SK-N-SH (cell line): ENCODE measurements around the gene ITM2B. TPM values are rescaled to one million over a fixed set of nuclear protein-coding genes. Genes with fewer than 3 reads are reported as not detected.

ENCODE experiments used
- CTCF ChIA-PET: fragments of 300-600, 350-600 bp; formaldehyde crosslinking; extraction: SDS; loops from one replicate; lab custom pipeline; 2021; lab: Yijun Ruan, JAX
- POLR2A ChIA-PET: fragments of 350-600 bp; sonication (Branson Sonifier 250); formaldehyde crosslinking; extraction: SDS; loops from one replicate; lab custom pipeline; 2020; ENCODE audit warnings: antibody characterized with exemption, inconsistent platforms; lab: Yijun Ruan, JAX
- DNase-seq: peaks from one replicate; pipeline ENCODE4 v3.0.0; 2012
- H2AFZ ChIP-seq: fragments of 200-600 bp; sonication (generic); 2 replicates; pipeline ENCODE4 v1.8.1; 2016; ENCODE audit warnings: antibody characterized with exemption, mild to moderate bottlenecking, low read depth
- H3F3A ChIP-seq: fragments of 200-600 bp; sonication (generic); replicated peaks from 2 replicates; pipeline ENCODE3; 2016; ENCODE audit warnings: antibody characterized with exemption, mild to moderate bottlenecking; ENCODE audit not compliant: insufficient read depth
- H3K27ac ChIP-seq, 2 experiments: fragments of 200-500 bp in 1 of 2; fragments of 200-600 bp in 1 of 2; sonication (Bioruptor generic) in 1 of 2; sonication (generic), shearing (Covaris generic) in 1 of 2; 2 replicates each; pipeline versions ENCODE4 v1.5.1 to v1.6.1; 2014 to 2016; ENCODE audit warnings: low read depth in 2 of 2, inconsistent platforms in 1 of 2, low read length in 1 of 2, mild to moderate bottlenecking in 1 of 2, mixed read lengths in 1 of 2
- H3K27me3 ChIP-seq: fragments of 200-600 bp; sonication (generic), shearing (Covaris generic); 2 replicates; pipeline ENCODE4 v1.6.1; 2016; ENCODE audit warnings: mixed run types; ENCODE audit not compliant: insufficient read depth
- H3K36me3 ChIP-seq, 2 experiments: fragments of 200-500 bp in 1 of 2; fragments of 200-600 bp in 1 of 2; sonication (Bioruptor generic) in 1 of 2; sonication (generic) in 1 of 2; replicated peaks in 1 of 2; 2 replicates each; pipeline versions ENCODE3 to v1.5.1; 2014 to 2016; ENCODE audit warnings: low read length in 1 of 2, mild to moderate bottlenecking in 1 of 2; ENCODE audit not compliant: insufficient read depth in 2 of 2, control insufficient read depth in 1 of 2
- H3K4me1 ChIP-seq, 2 experiments: fragments of 200-500 bp in 1 of 2; fragments of 200-600 bp in 1 of 2; sonication (Bioruptor generic) in 1 of 2; sonication (generic), shearing (Covaris generic) in 1 of 2; 2 replicates each; pipeline versions ENCODE4 v1.5.1 to v1.6.1; 2014 to 2016; ENCODE audit warnings: low read depth in 1 of 2, low read length in 1 of 2, mixed run types in 1 of 2; ENCODE audit not compliant: insufficient read depth in 2 of 2, control insufficient read depth in 1 of 2
- H3K4me2 ChIP-seq: fragments of 200-600 bp; sonication (generic), shearing (Covaris generic); 2 replicates; pipeline ENCODE4 v1.6.1; 2017; ENCODE audit warnings: mixed run types
- H3K4me3 ChIP-seq, 2 experiments: fragments of 200-500 bp in 1 of 2; fragments of 200-600 bp in 1 of 2; sonication (Bioruptor generic) in 1 of 2; sonication (generic), shearing (Covaris generic) in 1 of 2; 2 replicates each; pipeline versions ENCODE4 v1.5.1 to v1.8.1; 2014 to 2016; ENCODE audit warnings: low read depth in 2 of 2, inconsistent platforms in 1 of 2, low read length in 1 of 2, mild to moderate bottlenecking in 1 of 2, mixed read lengths in 1 of 2, moderate library complexity in 1 of 2
- H3K79me2 ChIP-seq: fragments of 200-600 bp; sonication (generic); 2 replicates; pipeline ENCODE4 v1.8.1; 2017; ENCODE audit warnings: mild to moderate bottlenecking; ENCODE audit not compliant: insufficient read depth
- H3K9ac ChIP-seq: fragments of 200-600 bp; sonication (generic); 2 replicates; pipeline ENCODE4 v1.6.1; 2017; ENCODE audit warnings: mixed run types
- H3K9me2 ChIP-seq: fragments of 200-600 bp; sonication (generic); 2 replicates; pipeline ENCODE4 v1.6.1; 2017; ENCODE audit warnings: mixed run types
- H3K9me3 ChIP-seq: fragments of 200-600 bp; sonication (generic); 2 replicates; pipeline ENCODE4 v1.6.1; 2017; ENCODE audit warnings: mixed run types, mild to moderate bottlenecking, moderate library complexity
- H4K20me1 ChIP-seq: fragments of 200-600 bp; sonication (generic); 2 replicates; pipeline ENCODE4 v1.6.1; 2017; ENCODE audit warnings: mild to moderate bottlenecking, mixed run types; ENCODE audit not compliant: insufficient read depth
- CHD2 ChIP-seq: fragments of 150-350 bp; IDR thresholded peaks from 2 replicates; pipeline ENCODE4 v1.6.1; 2018; ENCODE audit warnings: low read length; ENCODE audit not compliant: partially characterized antibody
- CTCF ChIP-seq: fragments of 200-600 bp; sonication (generic); IDR thresholded peaks from 2 replicates; pipeline ENCODE4 v1.6.1; 2017; ENCODE audit warnings: antibody characterized with exemption, mild to moderate bottlenecking, moderate library complexity
- ELF1 ChIP-seq: IDR thresholded peaks from 2 replicates; pipeline ENCODE4 v1.4.0; 2012
- EP300 ChIP-seq, 2 experiments: IDR thresholded peaks; 2 replicates each; pipeline versions ENCODE4 v1.4.0 to v1.6.1; 2012; ENCODE audit warnings: borderline replicate concordance in 1 of 2, low read depth in 1 of 2, low read length in 1 of 2
- EZH2phosphoT487 ChIP-seq: fragments of 200-600 bp; sonication (generic); IDR thresholded peaks from 2 replicates; pipeline ENCODE4 v1.6.1; 2017; ENCODE audit warnings: low read depth, mixed run types, mild to moderate bottlenecking, antibody characterized with exemption, moderate library complexity, borderline replicate concordance
- FOSL2 ChIP-seq: IDR thresholded peaks from 2 replicates; pipeline ENCODE4 v1.4.0; 2012; ENCODE audit warnings: low read depth, mild to moderate bottlenecking, moderate library complexity, borderline replicate concordance
- FOXJ3 ChIP-seq: sonication (generic); formaldehyde crosslinking; IDR thresholded peaks from 2 replicates; pipeline ENCODE4 v1.5.1; 2020; ENCODE audit warnings: mild to moderate bottlenecking, missing genetic modification reagents
- GABPA ChIP-seq: IDR thresholded peaks from 2 replicates; pipeline ENCODE4 v1.4.0; 2012; ENCODE audit warnings: low read depth, mild to moderate bottlenecking
- GATA2 ChIP-seq: sonication (generic); formaldehyde crosslinking; IDR thresholded peaks from 2 replicates; pipeline ENCODE4 v1.5.0; 2020; ENCODE audit warnings: mild to moderate bottlenecking, missing genetic modification reagents
- IRF3 ChIP-seq: fragments of 150-350 bp; IDR thresholded peaks from 2 replicates; pipeline ENCODE4 v1.6.1; 2016; ENCODE audit warnings: mild to moderate bottlenecking, low read depth, low read length
- MEF2A ChIP-seq: IDR thresholded peaks from 2 replicates; pipeline ENCODE4 v1.4.0; 2012; ENCODE audit warnings: low read depth, borderline replicate concordance
- MXI1 ChIP-seq: IDR thresholded peaks from 2 replicates; pipeline ENCODE4 v1.6.1; 2012; ENCODE audit warnings: mild to moderate bottlenecking, low read depth, low read length, improper control_type of control experiment
- NFIC ChIP-seq: IDR thresholded peaks from 2 replicates; pipeline ENCODE4 v1.4.0; 2012; ENCODE audit warnings: borderline replicate concordance
- RCOR1 ChIP-seq: fragments of 150-350 bp; IDR thresholded peaks from 2 replicates; pipeline ENCODE4 v1.6.1; 2017; ENCODE audit warnings: antibody characterized with exemption, low read length
- RFX5 ChIP-seq: IDR thresholded peaks from 2 replicates; pipeline ENCODE4 v1.6.1; 2012; ENCODE audit warnings: mild to moderate bottlenecking, improper control_type of control experiment, low read length
- SMC3 ChIP-seq: IDR thresholded peaks from 2 replicates; pipeline ENCODE4 v1.6.1; 2012; ENCODE audit warnings: low read depth, low read length, improper control_type of control experiment
- TAF1 ChIP-seq: IDR thresholded peaks from 2 replicates; pipeline ENCODE4 v1.6.1; 2012; ENCODE audit warnings: low read depth, mild to moderate bottlenecking, low read length, moderate library complexity, borderline replicate concordance
- TCF12 ChIP-seq: IDR thresholded peaks from 2 replicates; pipeline ENCODE4 v1.4.0; 2012
- YY1 ChIP-seq: IDR thresholded peaks from 2 replicates; pipeline ENCODE4 v1.4.0; 2012; ENCODE audit warnings: low read depth, mild to moderate bottlenecking
- WGBS: methylation state at CpG from one replicate; pipeline ENCODE4 v1.1.6; 2017; ENCODE audit warnings: low lambda C conversion rate; 5-methylcytosine and 5-hydroxymethylcytosine counted together
- polyA plus RNA-seq, 3 experiments: library from polyadenylated mRNA; depleted of rRNA; stranded (reverse); fragments of >200 nt; gene quantifications; 2 replicates each; pipeline ENCODE4 v1.2.3, GENCODE V29; 2012
- TF ChIP-seq, protein P1 (sequence below): IDR thresholded peaks from 2 replicates; pipeline ENCODE4; 2012
- TF ChIP-seq, protein P2 (sequence below): IDR thresholded peaks from 2 replicates; pipeline ENCODE4 v1.4.0; 2012; ENCODE audit warnings: low read depth
- TF ChIP-seq, protein P3 (sequence below): IDR thresholded peaks from 2 replicates; pipeline ENCODE4 v1.4.0; 2012; ENCODE audit warnings: low read depth, borderline replicate concordance

Gene ITM2B
- polyA plus RNA-seq, 1 of the 3 experiments (the other 2 are of a cell fraction): 184 TPM

GRCh38 chr13:48299591-48299990, 66.6 kb downstream of the ITM2B start:
- Histone ChIP-seq H3K9me2 (no peaks in the 10 kb centered on the region), H3K4me1 (peaks cover 0 to 9% of the 10 kb centered on the region in 2 experiments; a peak in 2 of 4 replicates), H4K20me1 (no peaks in the 10 kb centered on the region), H3K27ac (no peak overlapping the region), H2AFZ (no peak overlapping the region), H3K36me3 (no peaks in the 10 kb centered on the region), H3K9ac (no peak overlapping the region), H3K27me3 (no peaks in the 10 kb centered on the region), H3K79me2 (peaks cover 5% of the 10 kb centered on the region), H3K4me2 (no peak overlapping the region), H3F3A (peaks cover 11% of the 10 kb centered on the region), H3K4me3 (no peak overlapping the region), H3K9me3 (no peaks in the 10 kb centered on the region)
- CTCF ChIA-PET: no interaction called here
- DNase-seq: no peak
- WGBS: 84% methylated on average over 2 of the region's 2 CpGs
- POLR2A ChIA-PET: no interaction called here
- TF ChIP-seq TCF12 (no peak), ELF1 (no peak), FOXJ3 (CRISPR knock-in tag) (no peak), YY1 (no peak), EZH2phosphoT487 (no peak), MEF2A (no peak), FOSL2 (no peak), MXI1 (no peak), GABPA (no peak), SMC3 (no peak), RFX5 (no peak), GATA2 (CRISPR knock-in tag) (no peak), TAF1 (no peak), IRF3 (no peak), NFIC (no peak), RCOR1 (no peak)
- TF ChIP-seq, protein P1, sequence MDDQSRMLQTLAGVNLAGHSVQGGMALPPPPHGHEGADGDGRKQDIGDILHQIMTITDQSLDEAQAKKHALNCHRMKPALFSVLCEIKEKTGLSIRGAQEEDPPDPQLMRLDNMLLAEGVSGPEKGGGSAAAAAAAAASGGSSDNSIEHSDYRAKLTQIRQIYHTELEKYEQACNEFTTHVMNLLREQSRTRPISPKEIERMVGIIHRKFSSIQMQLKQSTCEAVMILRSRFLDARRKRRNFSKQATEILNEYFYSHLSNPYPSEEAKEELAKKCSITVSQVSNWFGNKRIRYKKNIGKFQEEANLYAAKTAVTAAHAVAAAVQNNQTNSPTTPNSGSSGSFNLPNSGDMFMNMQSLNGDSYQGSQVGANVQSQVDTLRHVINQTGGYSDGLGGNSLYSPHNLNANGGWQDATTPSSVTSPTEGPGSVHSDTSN: no peak
- TF ChIP-seq, protein P2, sequence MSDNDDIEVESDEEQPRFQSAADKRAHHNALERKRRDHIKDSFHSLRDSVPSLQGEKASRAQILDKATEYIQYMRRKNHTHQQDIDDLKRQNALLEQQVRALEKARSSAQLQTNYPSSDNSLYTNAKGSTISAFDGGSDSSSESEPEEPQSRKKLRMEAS: no peak

GRCh38 chr13:48302871-48303358, 69.9 kb downstream of the ITM2B start:
- no peaks in the 10 kb centered on the region for H3K27me3 ChIP-seq
- H3K36me3 ChIP-seq: peaks cover 2 to 5% of the 10 kb centered on the region in 2 experiments
- CTCF ChIA-PET: interaction anchor here (0.6 to 1.3 kb wide), 2 partner anchors 205 to 277 kb away, joined by 3 to 4 read pairs; no protein-coding TSS in a partner anchor
- H2AFZ ChIP-seq: peak overlapping the region; percentile 87
- peak overlapping the region; percentile 98 for H3K9ac ChIP-seq
- peak overlapping the region; percentile 95 to 96 for H3K27ac ChIP-seq
- no peak for DNase-seq
- POLR2A ChIA-PET: no interaction called here
- peaks cover 0 to 17% of the 10 kb centered on the region in 2 experiments; a peak in 2 of 4 replicates for H3K4me1 ChIP-seq
- H4K20me1 ChIP-seq: no peaks in the 10 kb centered on the region
- H3K9me3 ChIP-seq: no peaks in the 10 kb centered on the region
- peaks cover 11% of the 10 kb centered on the region for H3F3A ChIP-seq
- no peaks in the 10 kb centered on the region for H3K9me2 ChIP-seq
- H3K79me2 ChIP-seq: peaks cover 38% of the 10 kb centered on the region
- 15% methylated on average over 12 of the region's 12 CpGs for WGBS
- peak overlapping the region; percentile 85 for H3K4me2 ChIP-seq
- peak overlapping the region; percentile 81 to 91 for H3K4me3 ChIP-seq
- TF ChIP-seq MEF2A (no peak), CHD2 (no peak), YY1 (no peak), ELF1 (no peak), SMC3 (no peak), EZH2phosphoT487 (no peak), CTCF (no peak), EP300 (IDR thresholded peaks at IDR 0.05; ENCODE audit: borderline replicate concordance in 1 of 2, low read depth in 1 of 2, low read length in 1 of 2) (no peak), GABPA (no peak)
- TF ChIP-seq, protein P1: no peak
- TF ChIP-seq, protein P3, sequence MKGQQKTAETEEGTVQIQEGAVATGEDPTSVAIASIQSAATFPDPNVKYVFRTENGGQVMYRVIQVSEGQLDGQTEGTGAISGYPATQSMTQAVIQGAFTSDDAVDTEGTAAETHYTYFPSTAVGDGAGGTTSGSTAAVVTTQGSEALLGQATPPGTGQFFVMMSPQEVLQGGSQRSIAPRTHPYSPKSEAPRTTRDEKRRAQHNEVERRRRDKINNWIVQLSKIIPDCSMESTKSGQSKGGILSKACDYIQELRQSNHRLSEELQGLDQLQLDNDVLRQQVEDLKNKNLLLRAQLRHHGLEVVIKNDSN: no peak
